Measurements from ENCODE around the gene RCAN1. TPM values are rescaled to one million over a fixed set of nuclear protein-coding genes. Genes with fewer than 3 reads are reported as not detected.
A peak's percentile ranks its signal among the peaks of the same experiment; 100 is the strongest.

The RCAN1 gene
- total RNA-seq, 1 donor from 2014 or later = 12.5 TPM

DNA sequence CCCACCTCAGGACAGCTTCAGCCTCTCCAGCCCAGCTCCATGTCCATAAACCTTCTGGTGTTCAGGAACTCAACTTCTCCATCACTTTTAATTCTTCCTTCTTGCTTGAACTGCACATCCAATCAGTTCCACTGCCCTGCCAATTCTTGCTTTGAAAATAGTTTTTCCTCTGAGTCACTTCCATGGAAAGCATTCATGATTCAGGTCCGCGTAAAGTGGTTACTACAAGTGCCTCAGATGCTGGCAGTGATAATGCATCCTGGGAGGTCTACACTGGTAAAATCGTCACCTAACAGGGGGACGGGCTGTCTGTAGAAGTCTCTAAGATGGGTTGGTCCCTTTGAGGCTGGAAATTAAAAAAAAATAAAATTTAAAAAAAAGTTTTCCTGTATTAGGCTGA, 25.9 kb upstream of the RCAN1 start:
- H3K4me3 ChIP-seq = no peak overlapping the region
- H3K9me3 ChIP-seq = no peaks in the 10 kb centered on the region
- no peak for DNase-seq (ENCODE audit: low spot score in 2 of 2)
- no peaks in the 10 kb centered on the region for H3K27me3 ChIP-seq
- intact Hi-C loops (cut with DNase I) = no loop called here
- TF ChIP-seq CTCF (IDR thresholded peaks at IDR 0.05) = no peak
- H3K36me3 ChIP-seq = no peaks in the 10 kb centered on the region
- no peaks in the 10 kb centered on the region for H3K4me1 ChIP-seq
- no peak overlapping the region for H3K27ac ChIP-seq

GRCh38 chr21:34639882-34640788, 25.2 kb upstream of the RCAN1 start:
- DNase-seq (ENCODE audit: low spot score in 2 of 2) = no peak
- no peak overlapping the region for H3K4me3 ChIP-seq
- H3K36me3 ChIP-seq = no peaks in the 10 kb centered on the region
- H3K27me3 ChIP-seq = no peaks in the 10 kb centered on the region
- no peaks in the 10 kb centered on the region for H3K9me3 ChIP-seq
- no peak overlapping the region for H3K27ac ChIP-seq
- no peak for TF ChIP-seq CTCF (IDR thresholded peaks at IDR 0.05)
- intact Hi-C loops (cut with DNase I) = no loop called here
- H3K4me1 ChIP-seq = no peaks in the 10 kb centered on the region

- intact Hi-C loops (cut with DNase I) = no loop called here
- no peaks in the 10 kb centered on the region for H3K9me3 ChIP-seq
- H3K4me3 ChIP-seq = no peak overlapping the region
- DNase-seq (ENCODE audit: low spot score in 2 of 2) = no peak
- no peak for TF ChIP-seq CTCF (IDR thresholded peaks at IDR 0.05)
- no peaks in the 10 kb centered on the region for H3K4me1 ChIP-seq
- H3K27me3 ChIP-seq = no peaks in the 10 kb centered on the region
- H3K27ac ChIP-seq = no peak overlapping the region
- no peaks in the 10 kb centered on the region for H3K36me3 ChIP-seq
Observed at GRCh38 chr21:34639250-34639649, 24.3 kb upstream of the RCAN1 start.

- H3K9me3 ChIP-seq = no peaks in the 10 kb centered on the region
- intact Hi-C loops (cut with DNase I) = no loop called here
- no peaks in the 10 kb centered on the region for H3K27me3 ChIP-seq
- DNase-seq (ENCODE audit: low spot score in 2 of 2) = no peak
- no peaks in the 10 kb centered on the region for H3K36me3 ChIP-seq
- TF ChIP-seq CTCF (IDR thresholded peaks at IDR 0.05) = no peak
- H3K4me1 ChIP-seq = no peaks in the 10 kb centered on the region
- no peak overlapping the region for H3K27ac ChIP-seq
- no peak overlapping the region for H3K4me3 ChIP-seq
Observed at GRCh38 chr21:34636961-34637360, 22.0 kb upstream of the RCAN1 start.

GRCh38 chr21:34635307-34635706, 20.4 kb upstream of the RCAN1 start:
- Histone ChIP-seq H3K36me3 (no peaks in the 10 kb centered on the region), H3K9me3 (no peaks in the 10 kb centered on the region), H3K27me3 (no peaks in the 10 kb centered on the region), H3K4me3 (no peak overlapping the region), H3K27ac (no peak overlapping the region), H3K4me1 (no peaks in the 10 kb centered on the region)
- TF ChIP-seq CTCF (IDR thresholded peaks at IDR 0.05) = peak in 1 of 3 experiments; percentile 6
- intact Hi-C loops (cut with DNase I) = no loop called here
- DNase-seq (ENCODE audit: low spot score in 2 of 2) = no peak
